NK-92 treated with Interleukin-12 subunit alpha and Interleukin-12 subunit beta, amount 100 ng/mL, for 24 hours (cell line): ENCODE results near the gene GPC5.
A peak's percentile ranks its signal among the peaks of the same experiment; 100 is the strongest.
"Not testable (repeated sequence)": the region's sequence is repeated elsewhere in the genome, so short reads cannot be mapped to it uniquely, and the experiment has no call there.

Source experiments
- DNase-seq: peaks from one replicate; lab custom pipeline; 2025; lab: John Stamatoyannopoulos, UW

GPC5 gene

DNA sequence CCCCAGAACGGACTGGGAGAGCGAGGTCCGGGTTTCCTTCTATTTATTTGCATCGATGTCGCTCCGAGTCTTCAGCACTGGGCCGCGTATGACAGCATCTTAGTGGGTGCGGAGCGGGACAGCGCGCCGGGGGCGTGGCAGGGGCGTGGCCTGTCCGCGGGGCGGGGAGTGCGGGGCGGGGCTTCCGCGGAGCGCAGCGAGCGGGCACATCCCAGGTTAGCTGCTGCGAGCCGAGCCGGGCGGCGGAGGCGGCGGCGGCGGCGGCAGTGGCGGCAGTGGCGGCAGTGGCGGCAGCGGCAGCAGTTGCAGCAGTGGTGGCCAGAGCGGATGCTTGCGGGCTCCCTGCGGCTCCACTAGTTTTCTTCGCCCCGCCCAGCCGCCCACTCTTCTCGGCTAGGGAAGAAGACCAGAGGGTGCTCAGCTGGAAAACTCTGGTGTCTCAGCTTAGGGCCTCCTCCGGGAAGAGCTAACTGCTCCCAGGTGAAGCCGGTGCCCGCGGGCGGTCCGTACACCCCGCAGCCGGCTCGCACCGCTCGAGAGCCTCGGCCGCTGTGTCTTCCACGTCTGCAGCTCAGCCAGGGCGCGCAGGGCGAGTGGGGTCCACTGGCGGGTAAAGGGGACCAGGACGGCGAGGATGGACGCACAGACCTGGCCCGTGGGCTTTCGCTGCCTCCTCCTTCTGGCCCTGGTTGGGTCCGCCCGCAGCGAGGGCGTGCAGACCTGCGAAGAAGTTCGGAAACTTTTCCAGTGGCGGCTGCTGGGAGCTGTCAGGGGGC is at the start of gene GPC5:
Gene GPC5, plus strand, starts transcription at position 209 of the 776 bp plus-strand sequence.
- no peak for DNase-seq

DNA sequence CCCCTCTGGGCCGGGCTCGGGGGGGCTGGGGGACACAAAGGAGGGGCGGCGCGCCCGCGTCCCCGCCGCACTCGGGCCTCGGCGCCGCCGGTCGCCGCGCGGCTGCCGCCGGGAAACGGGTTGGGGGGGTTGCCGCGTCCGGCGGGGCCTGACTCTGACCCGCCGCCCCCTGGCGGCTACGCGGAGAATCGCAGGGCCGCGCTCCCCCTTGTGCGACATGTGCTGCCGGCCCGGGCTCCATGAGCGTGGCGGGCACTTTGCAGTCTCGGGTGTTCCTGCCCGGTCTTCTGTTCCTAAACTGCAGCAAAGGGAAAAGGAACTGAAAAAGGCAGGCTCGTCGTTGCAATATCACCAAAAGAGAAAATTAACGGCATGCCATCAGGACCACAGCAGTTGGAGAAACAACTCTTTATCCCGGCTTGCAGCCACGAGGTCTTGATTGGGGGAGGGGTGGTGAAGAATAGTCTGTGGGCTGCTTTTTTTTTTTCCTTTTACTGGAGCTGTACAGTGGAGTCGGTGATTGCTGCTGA is 49.5 kb upstream of the GPC5 start:
- DNase-seq: peak; percentile 85

DNA sequence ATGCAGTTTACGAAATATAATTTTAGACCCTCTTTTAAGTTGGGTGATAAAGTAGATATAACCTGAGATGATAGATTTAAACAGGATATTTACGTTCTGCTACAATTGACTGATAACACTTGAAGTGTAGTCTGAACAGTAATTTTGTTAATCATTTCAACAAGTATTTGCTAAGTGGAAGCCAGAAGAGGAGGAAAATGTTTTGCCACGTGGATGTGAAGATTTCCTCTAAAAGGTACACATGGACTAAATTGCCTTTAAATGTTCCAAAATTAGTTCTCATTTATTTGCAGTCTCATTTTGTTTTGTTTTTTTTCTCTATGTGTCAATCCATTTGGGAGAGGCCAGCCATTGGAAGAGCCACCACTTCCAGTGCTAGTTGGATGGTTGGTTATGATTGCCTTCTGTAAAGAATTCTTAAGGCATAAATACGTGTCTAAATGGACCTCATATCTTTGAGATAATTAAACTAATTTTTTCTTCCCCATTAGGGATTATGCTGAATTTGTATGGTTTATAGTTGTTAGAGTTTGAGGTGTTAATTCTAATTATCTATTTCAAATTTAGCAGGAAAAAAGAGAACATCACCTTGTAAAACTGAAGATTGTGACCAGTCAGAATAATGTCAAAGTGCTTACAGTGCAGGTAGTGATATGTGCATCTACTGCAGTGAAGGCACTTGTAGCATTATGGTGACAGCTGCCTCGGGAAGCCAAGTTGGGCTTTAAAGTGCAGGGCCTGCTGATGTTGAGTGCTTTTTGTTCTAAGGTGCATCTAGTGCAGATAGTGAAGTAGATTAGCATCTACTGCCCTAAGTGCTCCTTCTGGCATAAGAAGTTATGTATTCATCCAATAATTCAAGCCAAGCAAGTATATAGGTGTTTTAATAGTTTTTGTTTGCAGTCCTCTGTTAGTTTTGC is 48.2 kb upstream of the GPC5 start:
- no peak for DNase-seq

GRCh38 chr13:91351123-91351522 is 47.3 kb upstream of the GPC5 start:
- no peak for DNase-seq

DNA sequence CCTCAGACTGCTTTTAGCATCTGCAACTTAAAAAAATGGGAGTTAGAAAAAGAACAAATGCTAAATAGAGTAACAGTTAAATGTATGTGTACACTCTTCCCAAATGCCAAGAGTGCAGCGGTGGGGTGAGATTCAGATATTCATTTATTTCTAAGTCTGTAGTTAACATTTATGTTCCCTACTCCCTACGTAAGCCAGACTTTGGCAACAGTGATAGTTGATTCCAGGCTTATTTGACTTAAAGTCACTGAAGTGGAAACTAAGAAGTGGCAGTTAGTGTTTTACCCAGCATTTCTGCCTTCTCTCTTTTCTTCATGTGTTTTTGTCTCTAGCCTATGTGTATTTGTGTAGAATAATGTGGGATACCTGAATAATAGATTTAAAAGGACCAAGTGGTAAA is 46.4 kb upstream of the GPC5 start:
- no peak for DNase-seq

- not testable (repeated sequence) for DNase-seq
These were observed 45.5 kb upstream of the GPC5 start for GRCh38 chr13:91352891-91353290.

DNA sequence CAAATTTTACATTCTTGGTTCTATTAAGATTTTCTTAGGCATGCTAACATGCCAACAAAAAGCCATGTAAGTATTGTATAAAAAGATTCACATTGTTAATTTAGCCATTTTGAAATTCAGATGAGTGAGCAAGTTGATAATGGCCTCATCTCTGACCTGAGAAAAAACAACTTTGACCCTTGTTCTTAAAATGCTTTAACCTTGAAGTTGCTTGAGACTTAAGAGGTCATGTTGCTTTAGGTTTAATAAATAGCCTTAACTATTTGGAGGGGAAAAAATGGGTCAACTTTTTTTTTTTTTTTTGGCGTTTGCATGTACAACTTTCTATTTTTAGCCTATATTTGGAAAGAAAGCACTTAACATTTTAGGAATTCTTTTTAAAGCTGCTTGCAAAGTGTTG is 44.9 kb upstream of the GPC5 start:
- no peak for DNase-seq

DNA sequence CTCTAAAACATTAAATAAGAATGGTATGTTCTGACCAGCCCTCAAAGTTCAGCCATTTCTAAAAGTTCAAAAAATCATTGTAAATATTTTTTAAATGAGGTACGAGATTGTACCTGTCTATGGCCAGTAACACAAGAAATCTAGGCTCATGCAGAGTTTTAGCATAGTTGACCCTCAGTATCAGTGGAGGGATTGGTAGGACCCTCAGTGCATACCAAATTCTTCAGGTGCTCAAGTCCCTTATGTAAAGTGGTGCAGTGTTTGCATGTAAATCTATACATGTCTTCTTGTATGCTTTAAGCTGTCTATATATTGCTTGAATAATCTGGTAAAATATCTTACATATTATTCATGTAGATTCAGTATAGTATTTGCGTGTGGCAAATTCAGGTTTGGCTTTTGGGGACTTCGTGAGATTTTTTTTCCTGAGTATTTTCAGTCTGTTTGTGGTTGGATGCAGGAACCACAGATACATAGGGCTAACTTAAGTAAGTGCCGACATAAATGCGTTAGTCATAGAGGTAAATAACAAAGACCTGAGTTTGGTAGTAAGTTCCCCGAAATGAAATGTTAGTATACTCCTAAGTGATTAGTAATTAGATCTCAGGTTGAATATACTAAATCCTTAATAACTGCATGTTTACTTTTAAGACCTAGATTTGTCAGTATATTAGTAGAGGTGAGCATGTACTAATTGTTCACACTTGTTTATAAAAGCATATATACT is 43.2 kb upstream of the GPC5 start:
- DNase-seq: no peak

DNA sequence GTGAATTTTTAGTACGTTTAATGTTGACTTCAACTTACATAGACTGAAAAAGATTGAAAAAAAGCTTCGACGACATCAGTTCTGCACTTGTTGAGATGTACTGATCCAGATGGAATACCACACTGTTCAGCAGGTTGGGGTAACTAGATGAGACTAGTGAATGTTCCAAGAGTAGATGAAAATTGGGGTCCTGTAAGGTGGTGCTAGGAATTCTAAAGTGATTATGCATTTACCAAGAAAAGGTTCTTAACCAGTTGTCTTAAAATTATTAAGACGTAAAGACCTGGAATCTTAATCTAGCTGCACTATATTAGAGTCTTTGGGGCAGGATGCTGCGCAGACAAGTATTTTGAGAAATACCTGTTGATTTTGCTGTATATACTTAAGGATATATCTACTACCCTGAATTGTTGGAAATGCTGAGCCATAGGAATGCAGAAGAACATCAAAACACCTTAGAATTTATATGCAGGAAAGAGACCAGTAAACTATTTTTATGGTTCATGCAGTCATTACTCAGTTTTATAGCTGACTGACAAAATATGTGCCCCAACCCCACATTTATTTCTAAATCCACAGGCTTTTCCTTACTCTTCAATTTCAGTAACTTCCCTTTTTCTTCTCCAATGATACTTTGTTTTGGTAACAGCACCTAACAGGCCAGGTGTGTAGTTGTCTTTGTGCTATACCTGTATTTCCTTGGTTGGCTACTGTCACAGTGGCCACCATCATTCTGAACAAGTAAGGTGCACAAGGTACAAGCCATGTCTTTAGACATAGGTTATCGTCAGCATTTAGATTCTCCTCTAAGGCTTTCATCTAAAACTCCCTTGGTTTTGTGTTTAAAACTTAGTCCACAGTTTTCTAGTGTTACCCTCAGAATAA is 42.4 kb upstream of the GPC5 start:
- no peak for DNase-seq

GRCh38 chr13:91356919-91357612 is 41.4 kb upstream of the GPC5 start:
- DNase-seq: no peak

DNA sequence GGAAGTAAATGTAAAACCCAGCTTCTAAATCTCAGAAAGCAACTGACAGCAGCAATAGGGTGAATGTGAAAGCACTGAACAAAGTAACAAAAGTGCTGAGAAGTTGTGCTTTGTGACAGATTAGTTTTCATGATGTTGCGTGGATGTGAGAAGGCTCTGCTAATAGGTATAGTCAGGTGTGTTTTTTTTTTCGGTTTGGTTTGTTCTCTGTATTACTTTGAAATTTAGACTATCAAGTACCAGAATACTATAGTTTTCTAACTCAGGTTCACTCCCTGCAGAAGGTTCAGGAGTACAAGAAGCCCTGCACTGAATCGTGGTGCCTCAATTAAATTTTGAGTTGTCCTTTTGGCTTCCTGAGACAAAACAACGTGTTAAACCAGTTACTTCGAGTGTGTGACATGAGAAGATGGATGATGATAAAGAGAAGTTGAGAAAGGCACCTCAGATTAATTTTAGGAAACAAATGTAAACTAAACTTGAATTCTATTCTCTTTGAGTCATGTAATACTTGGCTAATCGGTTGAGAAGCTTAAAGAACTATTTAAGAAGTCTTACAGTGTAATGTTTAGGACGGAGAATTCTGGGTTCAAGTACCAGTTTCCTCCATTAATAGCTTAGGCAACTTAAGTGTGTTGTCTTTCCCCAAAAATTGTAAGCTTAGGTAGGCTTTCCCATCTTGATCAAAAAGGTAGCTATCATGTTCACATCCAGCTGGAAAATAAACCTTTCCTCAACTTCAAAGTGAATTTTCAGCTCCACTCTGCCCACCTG is 40.6 kb upstream of the GPC5 start:
- DNase-seq: no peak

GRCh38 chr13:91358387-91358782 is 40.0 kb upstream of the GPC5 start:
- no peak for DNase-seq

DNA sequence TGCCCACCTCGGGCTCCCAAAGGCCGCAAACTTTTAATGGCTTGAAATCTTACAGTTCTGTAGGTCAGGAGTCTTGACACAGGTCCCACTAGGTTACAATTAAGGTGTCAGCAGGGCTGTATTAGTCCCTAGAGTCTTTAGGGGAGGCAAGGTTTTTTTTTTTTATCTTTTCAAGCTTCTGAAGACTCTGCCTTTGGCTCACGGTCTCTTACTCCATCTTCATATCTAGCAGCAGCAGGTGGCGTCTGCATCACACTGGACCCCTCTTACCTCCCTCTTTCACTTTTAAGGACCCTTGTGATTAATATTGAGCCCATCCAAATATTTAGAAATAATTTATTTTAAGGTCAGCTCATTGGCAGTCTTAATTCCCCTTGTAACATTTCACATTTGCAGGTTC is 39.3 kb upstream of the GPC5 start:
- DNase-seq: no peak

DNA sequence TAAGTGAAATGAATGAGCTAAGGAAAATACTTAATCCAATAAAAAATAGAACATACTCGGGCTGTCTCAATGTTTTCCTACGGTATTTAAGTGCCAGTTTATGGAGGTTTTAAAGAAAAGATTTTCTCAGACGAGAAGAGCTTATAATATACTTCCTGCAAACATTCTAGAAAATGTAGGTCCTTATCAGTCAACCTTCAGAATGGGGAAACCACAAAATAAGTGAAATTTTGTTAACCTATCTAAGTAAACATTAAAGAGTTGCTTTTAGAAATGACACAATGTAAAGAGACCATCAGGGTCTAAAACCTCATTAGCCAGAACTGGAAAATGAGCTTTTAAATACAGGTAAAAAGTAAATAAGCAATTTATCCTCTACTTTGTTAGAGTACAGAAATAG is 38.8 kb upstream of the GPC5 start:
- no peak for DNase-seq

GRCh38 chr13:91360246-91360751 is 38.1 kb upstream of the GPC5 start:
- no peak for DNase-seq

GRCh38 chr13:91361755-91362271 is 36.6 kb upstream of the GPC5 start:
- DNase-seq: no peak

DNA sequence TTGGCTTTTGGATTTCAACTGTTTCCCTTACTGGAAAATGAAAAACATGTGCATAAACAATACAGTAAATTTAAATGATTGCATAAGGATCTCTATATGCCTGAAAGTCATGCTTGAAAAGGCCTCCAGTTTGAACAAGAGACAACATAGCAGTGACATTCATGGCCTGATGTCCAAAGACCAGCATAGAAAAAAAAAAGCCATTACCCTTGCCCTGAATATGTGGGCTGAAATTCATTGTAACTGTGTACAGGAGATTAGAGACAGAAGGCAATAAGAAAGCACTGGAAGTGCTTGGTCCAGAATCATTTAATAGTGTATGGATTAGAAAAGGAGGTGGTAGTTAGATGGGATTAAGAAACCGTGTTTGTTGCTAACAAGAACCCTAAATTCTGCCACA is 35.5 kb upstream of the GPC5 start:
- DNase-seq: no peak

GRCh38 chr13:91368101-91368500 is 30.3 kb upstream of the GPC5 start:
- DNase-seq: no peak

DNA sequence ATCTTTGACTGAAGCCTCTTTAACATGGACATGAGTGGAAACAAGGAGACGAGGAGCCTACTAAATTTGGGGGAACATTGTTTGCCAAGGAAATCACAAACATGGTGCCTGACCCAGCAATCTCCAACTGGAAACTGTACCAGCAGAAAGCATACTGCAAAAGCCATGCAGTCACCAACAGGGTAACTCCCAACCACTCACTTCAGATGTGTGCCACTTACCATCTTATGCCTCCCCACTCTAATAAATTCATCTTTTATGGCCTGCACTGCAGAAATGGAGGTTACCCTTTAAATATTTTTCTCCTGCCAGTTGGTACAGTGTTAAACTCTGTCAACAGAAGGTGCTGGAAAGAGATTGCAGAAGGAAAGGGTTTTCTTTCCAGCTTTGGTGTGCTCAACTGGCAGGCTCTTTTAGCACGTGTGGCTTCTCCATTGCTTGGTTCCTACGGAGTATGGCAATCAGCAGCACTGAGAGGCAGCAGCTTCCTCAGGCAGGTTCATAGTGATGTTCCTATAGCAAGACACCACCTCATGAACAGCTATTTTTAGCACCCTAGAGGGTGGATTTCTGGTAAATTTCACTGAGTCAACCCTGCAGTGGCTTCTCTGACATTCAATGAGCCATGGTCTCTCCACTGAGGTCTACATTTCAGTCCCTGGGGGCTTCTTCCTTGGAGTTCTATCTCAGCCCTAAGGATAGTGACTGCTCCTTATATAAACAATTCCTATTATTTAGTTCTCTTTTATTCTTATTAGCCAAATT is 29.6 kb upstream of the GPC5 start:
- no peak for DNase-seq
